ENCODE results near the gene TRIM17.

DNA sequence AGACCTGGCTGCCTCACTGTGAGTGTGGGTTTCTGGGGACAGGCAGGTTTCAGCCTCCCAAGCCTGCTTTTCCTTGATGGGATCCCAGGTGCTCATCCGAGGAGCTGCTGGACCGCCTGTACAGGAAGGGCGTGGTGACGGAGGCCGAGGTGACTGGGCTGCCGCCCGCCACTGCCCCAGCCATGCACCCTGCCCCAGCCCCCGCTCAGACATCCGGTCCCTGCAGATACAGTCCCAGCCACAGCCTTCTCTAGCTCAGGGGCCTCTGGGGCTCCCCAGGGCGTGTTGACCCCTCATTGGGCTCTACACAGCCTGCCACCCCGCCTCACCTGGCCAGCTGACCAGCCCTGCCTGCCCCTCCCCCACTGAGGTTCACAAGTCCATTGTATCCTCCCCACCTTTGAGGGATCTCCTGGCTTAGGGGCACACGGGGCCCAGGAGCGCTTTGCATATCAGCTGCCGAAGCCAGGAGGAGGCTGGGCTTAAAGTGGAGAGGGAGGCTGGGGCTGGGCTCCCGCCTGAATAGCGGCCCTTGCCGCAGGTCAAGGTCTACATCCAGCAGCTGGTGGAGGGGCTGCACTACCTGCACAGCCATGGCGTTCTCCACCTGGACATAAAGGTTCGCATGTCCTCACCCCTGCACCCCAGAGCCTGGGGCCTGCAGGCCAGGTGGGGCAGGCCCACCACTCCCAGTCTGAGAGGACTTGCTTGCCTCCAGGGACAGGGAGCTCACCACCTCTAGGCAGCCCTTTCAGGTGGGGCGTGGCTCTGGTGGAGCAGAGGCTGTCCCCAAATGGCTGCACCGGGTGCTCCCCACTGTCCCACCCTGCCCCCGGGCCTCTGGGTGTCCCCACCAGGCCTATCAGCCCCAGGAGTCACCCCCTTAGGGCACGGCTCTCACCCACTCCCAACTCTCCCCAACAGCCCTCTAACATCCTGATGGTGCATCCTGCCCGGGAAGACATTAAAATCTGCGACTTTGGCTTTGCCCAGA is 48.6 kb downstream of the TRIM17 start:
- TF ChIP-seq, protein P1, sequence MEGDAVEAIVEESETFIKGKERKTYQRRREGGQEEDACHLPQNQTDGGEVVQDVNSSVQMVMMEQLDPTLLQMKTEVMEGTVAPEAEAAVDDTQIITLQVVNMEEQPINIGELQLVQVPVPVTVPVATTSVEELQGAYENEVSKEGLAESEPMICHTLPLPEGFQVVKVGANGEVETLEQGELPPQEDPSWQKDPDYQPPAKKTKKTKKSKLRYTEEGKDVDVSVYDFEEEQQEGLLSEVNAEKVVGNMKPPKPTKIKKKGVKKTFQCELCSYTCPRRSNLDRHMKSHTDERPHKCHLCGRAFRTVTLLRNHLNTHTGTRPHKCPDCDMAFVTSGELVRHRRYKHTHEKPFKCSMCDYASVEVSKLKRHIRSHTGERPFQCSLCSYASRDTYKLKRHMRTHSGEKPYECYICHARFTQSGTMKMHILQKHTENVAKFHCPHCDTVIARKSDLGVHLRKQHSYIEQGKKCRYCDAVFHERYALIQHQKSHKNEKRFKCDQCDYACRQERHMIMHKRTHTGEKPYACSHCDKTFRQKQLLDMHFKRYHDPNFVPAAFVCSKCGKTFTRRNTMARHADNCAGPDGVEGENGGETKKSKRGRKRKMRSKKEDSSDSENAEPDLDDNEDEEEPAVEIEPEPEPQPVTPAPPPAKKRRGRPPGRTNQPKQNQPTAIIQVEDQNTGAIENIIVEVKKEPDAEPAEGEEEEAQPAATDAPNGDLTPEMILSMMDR (IDR thresholded peaks at IDR 0.05; ENCODE audit: low read depth, low read length), result no peak
- no peak for TF ChIP-seq EZH2phosphoT487 (IDR thresholded peaks at IDR 0.05; ENCODE audit: low read depth)
